ENCODE data around the gene ITGAD. TPM values are rescaled to one million over a fixed set of nuclear protein-coding genes. Genes with fewer than 3 reads are reported as not detected.

ITGAD gene
- total and polyA plus RNA-seq, 2 of the 8 experiments (the other 6 are each of a cell fraction or from before 2014, with no cell fraction given): 0.06 TPM; not detected in 1

DNA sequence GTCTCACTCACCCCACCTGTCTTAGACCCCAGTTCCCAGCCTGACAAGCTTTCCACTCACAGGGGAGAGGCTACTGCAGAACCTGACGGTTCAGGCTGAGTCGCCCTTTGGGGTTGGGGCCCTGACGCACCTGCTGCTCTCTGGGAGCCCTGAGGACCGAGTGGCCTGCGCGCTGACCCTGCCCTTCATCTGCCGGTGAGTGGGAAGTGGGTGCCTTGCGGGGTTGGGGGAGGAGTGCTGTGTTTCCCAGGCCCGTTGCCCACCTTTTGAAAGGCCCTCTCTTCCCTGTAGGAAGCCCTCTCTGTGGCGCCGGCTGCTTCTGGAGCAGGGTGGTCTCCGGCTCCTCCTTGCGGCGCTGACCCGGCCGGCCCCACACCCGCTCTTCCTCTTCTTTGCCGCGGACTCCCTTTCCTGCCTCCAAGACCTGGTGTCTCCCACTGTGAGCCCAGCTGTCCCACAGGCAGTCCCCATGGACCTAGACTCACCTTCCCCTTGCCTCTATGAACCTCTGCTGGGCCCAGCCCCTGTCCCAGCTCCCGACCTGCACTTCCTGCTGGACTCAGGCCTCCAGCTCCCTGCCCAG lies 72.7 kb downstream of the ITGAD start:
- DNase-seq (ENCODE audit: low read depth in 1 of 2, low spot score in 2 of 2): no peak
- H3K4me3 ChIP-seq (ENCODE audit: extremely low read depth in 1 of 4, insufficient read depth in 2 of 4, low read depth in 3 of 4, low read length in 4 of 4): no peak overlapping the region
- TF ChIP-seq CTBP2 (IDR thresholded peaks at IDR 0.05; ENCODE audit: borderline replicate concordance, insufficient read depth, insufficient read length, low read length): no peak
- TF ChIP-seq BRCA1 (IDR thresholded peaks at IDR 0.05; ENCODE audit: low read depth, low read length): no peak
- no peak for TF ChIP-seq SAP30 (IDR thresholded peaks at IDR 0.05; ENCODE audit: insufficient read depth, insufficient replicate concordance, low read length)
- TF ChIP-seq, protein P1, sequence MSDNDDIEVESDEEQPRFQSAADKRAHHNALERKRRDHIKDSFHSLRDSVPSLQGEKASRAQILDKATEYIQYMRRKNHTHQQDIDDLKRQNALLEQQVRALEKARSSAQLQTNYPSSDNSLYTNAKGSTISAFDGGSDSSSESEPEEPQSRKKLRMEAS (IDR thresholded peaks at IDR 0.05): no peak
- no peak for TF ChIP-seq SUZ12 (IDR thresholded peaks at IDR 0.05; ENCODE audit: low read length)
- no peak for TF ChIP-seq JUND (IDR thresholded peaks at IDR 0.05; ENCODE audit: low read length)
- no peak for TF ChIP-seq BACH1 (IDR thresholded peaks at IDR 0.05; ENCODE audit: low read length)
- no peak for TF ChIP-seq CTCF (IDR thresholded peaks at IDR 0.05; ENCODE audit: control extremely low read depth in 1 of 3, insufficient read depth in 1 of 3, low read depth in 1 of 3, low read length in 3 of 3)

More for the DNA sequence above, 72.7 kb downstream of the ITGAD start:
- Histone ChIP-seq H4K8ac (ENCODE audit: extremely low read depth, insufficient read depth, low read length) (no peak overlapping the region), H4K91ac (replicated peaks; ENCODE audit: insufficient read length, low read length) (no peak overlapping the region), H3K27ac (ENCODE audit: low read depth, low read length) (no peak overlapping the region), H3K23me2 (ENCODE audit: low read depth, low read length) (no peaks in the 10 kb centered on the region), H3K23ac (ENCODE audit: insufficient read length) (no peak overlapping the region), H3K4ac (replicated peaks; ENCODE audit: insufficient read length, low read depth, low read length) (no peak overlapping the region), H2AK5ac (ENCODE audit: low read depth, low read length) (no peak overlapping the region), H2BK20ac (ENCODE audit: low read length) (no peak overlapping the region), H3K4me1 (replicated peaks in 1 of 4; ENCODE audit: control insufficient read depth in 3 of 4, insufficient read depth in 4 of 4, low read length in 3 of 4) (no peaks in the 10 kb centered on the region), H2AFZ (ENCODE audit: low read length) (no peak overlapping the region), H3K27me3 (replicated peaks in 1 of 4; ENCODE audit: control insufficient read depth in 3 of 4, extremely low read depth in 1 of 4, insufficient read depth in 3 of 4, low read length in 3 of 4) (no peaks in the 10 kb centered on the region), H2BK15ac (ENCODE audit: low read length) (no peak overlapping the region), H2BK5ac (ENCODE audit: low read depth, low read length) (no peak overlapping the region), H2BK12ac (ENCODE audit: low read depth, low read length) (no peak overlapping the region), H3K56ac (replicated peaks; ENCODE audit: insufficient read length, low read depth, low read length) (no peak overlapping the region), H3K79me1 (ENCODE audit: low read depth, low read length) (no peaks in the 10 kb centered on the region), H3K36me3 (ENCODE audit: control insufficient read depth in 2 of 4, insufficient read depth in 4 of 4, low read length in 3 of 4) (peaks cover 0 to 13% (median 1%) of the 10 kb centered on the region in 4 experiments; a peak in 4 of 8 replicates), H4K20me1 (replicated peaks in 1 of 2; ENCODE audit: control insufficient read depth in 1 of 2, insufficient read depth in 2 of 2, low read length in 2 of 2) (no peaks in the 10 kb centered on the region), H2BK120ac (replicated peaks; ENCODE audit: low read depth, low read length) (no peak overlapping the region), H3K4me2 (ENCODE audit: insufficient read depth in 1 of 2, low read depth in 2 of 2, low read length in 2 of 2) (no peak overlapping the region), H3K14ac (ENCODE audit: insufficient read length) (no peak overlapping the region), H3K9me3 (ENCODE audit: insufficient read depth in 2 of 2, low read depth in 1 of 2, low read length in 1 of 2) (no peaks in the 10 kb centered on the region), H4K5ac (ENCODE audit: insufficient read length, low read depth, low read length) (no peak overlapping the region), H3K9ac (replicated peaks in 1 of 4; ENCODE audit: extremely low read depth in 1 of 4, low read depth in 3 of 4, low read length in 3 of 4) (no peak overlapping the region), H3K18ac (ENCODE audit: extremely low read depth, low read length) (no peak overlapping the region), H3K79me2 (ENCODE audit: control insufficient read depth in 1 of 2, insufficient read depth in 2 of 2, low read length in 2 of 2) (no peaks in the 10 kb centered on the region)
- WGBS, 2 experiments (ENCODE audit: extremely low coverage in 1 of 2, insufficient coverage in 1 of 2, insufficient read length in 1 of 2, insufficient replicate concordance in 2 of 2, low coverage in 1 of 2, low lambda C conversion rate in 2 of 2, missing lambda C conversion rate in 1 of 2): 89% methylated on average over 17 of the region's 20 CpGs; no CpG with 5 or more reads in 1 of the 2 experiments
- FAIRE-seq: no peak
- ChIA-PET CTCF (ENCODE audit: partially characterized antibody) (interaction anchor here (0.6 to 1.0 kb wide), 2 partner anchors 14 to 403 kb away, joined by 3 read pairs; no protein-coding TSS in a partner anchor), POLR2A (ENCODE audit: partially characterized antibody) (interaction anchor here (0.9 kb wide), 1 partner anchor 24 kb away, joined by 3 read pairs; no protein-coding TSS in a partner anchor)

Measured in H1 (cell line).